ENCODE results near the gene TAS1R1. TPM values are rescaled to one million over a fixed set of nuclear protein-coding genes. Genes with fewer than 3 reads are reported as not detected.

Gene TAS1R1
- not detected in 2 replicates for total RNA-seq (2014; rRNA removed; shearing (Covaris generic))

DNA sequence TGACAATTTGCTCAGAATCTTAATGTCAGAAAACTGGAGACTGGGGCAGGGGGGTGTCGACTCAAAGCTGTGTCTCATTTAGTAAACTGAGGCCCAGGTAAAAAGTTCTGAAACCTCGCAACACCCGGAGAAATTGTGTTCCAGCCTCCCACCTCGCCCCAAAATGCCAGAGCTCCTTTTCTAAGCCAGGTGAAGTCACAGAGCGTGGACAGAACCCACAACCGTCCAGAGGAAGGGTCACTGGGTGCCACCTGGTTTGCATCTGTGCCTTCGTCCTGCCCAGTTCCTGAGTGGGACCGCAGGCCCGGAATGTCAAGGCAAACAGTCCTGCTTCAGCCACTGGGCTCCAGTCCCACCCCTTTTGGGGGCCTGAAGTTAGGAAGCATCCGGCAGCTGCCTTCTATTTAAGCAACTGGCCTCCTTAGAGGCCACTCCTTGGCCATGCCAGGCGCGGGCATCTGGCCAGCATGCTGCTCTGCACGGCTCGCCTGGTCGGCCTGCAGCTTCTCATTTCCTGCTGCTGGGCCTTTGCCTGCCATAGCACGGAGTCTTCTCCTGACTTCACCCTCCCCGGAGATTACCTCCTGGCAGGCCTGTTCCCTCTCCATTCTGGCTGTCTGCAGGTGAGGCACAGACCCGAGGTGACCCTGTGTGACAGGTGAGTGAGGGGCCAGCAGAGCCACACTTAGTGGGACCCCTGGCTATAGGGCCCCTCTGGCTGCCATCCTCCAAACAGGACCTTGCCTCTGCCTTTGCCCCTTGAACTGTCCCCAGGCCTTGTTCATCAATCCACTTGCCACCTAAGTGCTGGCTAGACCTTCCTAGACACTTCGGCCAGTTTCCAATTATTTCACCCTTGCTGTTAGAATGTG is at the start of gene TAS1R1:
TSS of gene TAS1R1 (plus strand) at position 401 of the 872 bp plus-strand sequence. CDS start at position 468, 67 bp downstream.
- no peak for DNase-seq (ENCODE audit: low spot score)

DNA sequence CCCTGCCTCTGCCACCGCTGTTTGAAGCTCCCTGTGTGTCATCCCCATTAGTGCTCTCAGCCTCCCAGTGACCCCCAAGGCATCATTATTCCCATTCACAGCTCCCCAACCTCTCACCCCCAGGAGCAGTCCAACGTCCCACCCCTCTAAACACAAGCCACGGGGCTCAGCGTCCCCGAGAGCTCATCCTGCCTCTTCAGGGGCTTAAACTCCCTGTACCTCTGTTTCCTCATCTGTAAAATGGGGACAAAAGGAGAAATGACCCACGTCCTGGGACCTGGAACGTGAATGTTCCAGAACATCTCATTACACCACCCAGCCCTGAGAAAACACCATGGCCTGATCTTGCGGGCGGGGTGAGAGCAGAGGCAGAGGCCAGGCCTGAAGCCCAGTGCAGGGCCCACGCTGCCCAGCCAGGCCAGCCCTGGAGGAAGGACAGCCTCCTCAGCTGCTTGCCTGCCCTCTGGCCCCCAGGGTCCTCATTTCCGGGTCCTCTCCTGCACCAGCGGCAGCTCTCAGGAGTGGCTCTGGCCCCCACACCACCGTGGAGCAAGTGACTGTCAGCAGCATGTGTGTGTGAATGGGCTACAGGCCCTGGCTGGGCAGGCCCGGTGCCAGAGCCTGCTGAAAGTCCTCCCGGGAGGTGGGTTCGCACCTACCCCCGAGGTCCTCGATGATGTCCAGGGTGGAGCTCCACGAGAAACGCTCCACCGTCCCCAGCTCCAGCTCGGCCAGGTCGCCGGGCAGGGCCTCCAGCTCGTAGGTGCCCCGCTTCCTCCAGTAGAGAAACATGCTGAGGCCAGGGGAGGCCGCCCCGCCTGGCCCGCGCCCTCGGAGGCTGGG is 49.5 kb upstream of the TAS1R1 start:
- no peak for DNase-seq (ENCODE audit: low spot score)

DNA sequence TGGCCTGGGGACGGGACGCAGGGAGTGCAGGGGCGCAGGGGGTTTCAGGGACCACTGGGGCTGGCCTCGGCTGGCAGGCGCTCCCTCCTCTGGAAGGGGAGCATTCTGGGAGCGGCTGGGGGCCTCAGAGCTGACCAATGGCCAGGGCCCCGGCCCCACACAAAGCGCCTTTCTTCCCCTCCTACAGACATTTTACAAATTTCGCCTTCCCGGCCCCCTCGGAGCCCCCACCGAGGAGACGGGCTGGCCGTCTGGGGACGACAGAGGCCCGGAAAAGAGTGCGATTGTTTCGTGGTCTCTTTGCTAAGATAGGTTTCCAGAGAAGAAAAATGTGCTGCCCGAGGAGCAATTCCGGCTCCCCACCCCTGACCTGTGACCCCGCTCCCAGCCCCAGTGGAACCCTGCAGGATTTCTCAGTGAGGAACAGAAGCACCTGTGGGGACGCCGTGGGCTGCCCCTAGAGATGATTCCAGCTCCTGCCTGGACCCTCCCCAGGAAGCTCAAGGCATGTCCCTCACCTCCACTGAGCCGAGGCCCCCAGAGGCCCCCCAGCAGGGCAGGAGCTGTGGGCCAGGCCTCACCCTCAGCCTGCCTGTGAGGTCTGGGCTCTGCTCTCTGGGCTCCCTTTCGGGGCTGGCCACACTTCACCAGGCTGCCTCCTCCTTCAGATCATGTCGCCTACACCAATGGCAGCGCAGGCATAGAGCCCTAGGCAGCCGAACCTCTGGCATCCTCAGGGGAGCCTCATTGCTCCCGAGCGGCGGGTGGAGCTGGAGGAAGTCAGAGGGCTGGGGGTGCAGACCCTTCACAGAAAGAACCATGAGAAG is 48.7 kb upstream of the TAS1R1 start:
- DNase-seq (ENCODE audit: low spot score): no peak

DNA sequence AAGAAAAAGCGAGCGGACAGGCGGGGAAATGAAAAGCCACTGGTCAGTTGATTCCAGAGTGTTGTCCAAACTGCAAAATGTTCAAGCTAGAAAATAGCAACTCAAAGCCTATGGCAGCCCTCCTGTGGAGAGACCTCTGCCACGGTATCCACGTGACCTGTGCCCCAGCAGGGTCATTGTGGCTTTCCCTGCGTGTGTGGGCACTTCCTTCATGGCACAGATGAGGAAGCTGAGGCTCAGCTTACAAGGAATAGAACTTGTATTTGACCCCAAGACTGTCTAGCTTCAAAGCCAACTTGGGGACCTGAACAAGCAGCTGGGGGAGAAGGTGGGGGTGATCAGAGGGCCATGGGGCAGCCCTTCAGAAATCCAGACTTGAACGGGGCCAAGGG is 48.1 kb upstream of the TAS1R1 start:
- no peak for DNase-seq (ENCODE audit: low spot score)

DNA sequence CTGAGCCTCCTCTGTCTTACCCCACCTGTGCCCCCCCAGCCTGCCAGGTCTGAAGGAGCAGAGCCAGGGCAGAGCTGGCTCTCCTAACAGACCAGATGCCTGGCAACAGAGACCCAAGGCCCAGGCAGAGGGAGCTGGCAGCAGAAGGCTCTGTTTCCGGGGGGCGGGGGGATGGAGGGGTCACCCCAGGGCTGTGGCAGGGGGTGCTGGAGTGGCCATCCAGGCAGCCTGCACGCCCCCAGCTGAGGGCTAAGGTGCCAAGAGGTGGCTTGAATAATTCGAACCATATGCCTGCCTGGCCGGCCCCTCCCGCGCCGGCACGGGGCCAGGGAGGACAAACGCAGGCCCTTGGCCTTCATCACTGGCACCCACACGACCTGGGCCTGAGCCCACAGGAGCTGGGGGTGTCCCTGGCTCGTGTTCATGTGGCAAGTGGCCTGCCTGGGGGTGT is 47.6 kb upstream of the TAS1R1 start:
- no peak for DNase-seq (ENCODE audit: low spot score)

DNA sequence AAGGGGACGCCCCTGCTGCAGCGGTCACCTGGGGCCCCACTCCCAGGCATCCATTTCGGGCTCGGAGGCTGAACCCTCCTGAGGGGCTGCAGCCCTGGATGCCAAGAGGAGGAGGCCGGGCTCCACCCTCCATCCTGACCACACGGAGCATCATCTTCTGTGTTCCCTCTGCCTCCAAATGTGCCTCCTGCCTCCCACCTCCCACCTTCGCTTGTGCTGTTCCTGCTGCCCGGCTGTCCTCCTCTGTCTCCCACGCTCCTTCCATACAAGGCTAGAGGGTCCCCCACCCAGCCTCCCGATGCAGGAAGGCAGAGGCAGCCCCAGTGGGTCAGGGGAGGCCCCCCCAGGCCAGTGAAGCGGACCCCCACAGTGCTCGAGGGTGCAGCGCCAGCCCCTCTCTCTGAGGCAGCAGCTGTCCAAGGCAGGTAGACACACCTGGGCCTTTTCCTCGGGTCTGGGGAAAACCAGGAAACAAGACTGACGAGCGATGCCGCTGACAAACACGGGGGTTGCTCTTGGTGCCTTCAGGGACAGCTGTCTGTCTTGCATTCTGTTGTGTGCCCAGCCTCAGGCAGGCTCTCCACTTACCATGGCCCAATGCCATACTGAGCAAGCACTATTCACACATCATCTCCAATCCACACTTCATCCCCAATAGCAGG is 46.8 kb upstream of the TAS1R1 start:
- no peak for DNase-seq (ENCODE audit: low spot score)

DNA sequence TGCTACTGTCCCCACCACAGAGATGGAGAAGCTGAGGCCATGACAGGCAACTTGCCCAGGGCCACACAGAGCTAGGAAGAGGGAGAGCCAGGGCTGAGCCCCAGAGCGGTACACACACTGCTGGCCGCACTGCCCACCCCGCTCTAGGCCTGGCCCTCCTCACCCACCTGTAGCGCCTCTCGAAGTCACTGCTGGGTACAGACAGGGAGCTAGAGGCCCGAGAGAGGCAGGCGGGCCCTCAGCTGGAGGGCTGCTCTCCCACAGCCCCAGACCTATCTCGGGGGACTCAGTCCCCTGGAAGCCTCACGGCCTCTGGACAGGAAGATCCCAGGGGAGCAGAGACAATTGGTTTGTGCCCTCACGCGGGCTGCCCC is 46.3 kb upstream of the TAS1R1 start:
- no peak for DNase-seq (ENCODE audit: low spot score)

DNA sequence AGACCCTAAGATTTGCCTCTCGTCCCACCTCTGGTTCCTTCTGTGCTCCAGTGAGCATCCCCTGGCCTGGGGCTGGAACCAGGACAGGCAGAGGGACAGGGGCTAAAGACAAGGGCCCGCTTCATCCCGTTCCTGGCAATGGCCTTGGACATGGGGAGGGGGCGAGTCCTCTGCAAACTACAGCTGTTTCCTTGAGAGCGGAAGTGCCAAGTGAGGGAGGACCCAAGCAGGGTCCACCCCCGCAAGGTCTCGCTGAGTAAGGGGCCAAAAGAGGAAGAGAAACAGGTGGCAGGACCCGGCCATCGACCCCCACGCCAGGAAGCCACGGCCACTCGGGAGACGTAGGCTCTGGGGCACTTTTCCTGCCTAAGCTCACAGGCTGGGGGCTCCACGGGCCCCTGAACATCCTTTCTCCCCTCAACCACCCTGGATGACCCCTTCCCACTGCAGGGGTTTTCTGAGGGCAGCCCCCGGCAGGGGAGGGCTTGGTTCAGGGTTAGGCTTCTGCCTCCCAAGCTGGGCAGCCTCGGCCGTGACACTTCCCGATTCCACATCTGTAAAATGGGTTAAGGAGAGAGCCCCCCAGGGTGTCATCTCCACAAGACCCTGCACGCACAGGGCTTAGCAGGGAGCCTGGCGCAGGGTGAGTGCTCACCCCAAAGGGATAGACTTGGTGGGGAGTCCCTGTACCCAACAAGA is 45.7 kb upstream of the TAS1R1 start:
- DNase-seq (ENCODE audit: low spot score): no peak

DNA sequence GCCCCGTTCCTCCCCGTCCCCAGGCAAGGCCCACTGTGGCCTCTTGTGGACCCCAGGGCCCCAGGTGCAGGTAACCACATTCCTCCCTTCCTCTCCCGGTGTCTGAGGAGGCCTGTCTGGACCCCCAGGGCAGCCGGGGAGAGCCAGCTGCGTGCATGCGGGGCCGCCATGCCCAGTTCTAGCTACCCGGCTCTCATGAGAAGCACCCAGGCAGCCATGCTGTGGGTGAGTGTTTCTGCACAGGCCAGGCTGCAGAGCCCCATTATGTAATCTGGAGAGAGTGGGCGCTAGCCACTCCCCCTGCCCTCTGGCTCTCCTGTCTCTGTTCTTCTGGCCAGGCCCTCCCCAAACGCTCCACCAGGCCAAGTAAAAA is 45.2 kb upstream of the TAS1R1 start:
- no peak for DNase-seq (ENCODE audit: low spot score)

DNA sequence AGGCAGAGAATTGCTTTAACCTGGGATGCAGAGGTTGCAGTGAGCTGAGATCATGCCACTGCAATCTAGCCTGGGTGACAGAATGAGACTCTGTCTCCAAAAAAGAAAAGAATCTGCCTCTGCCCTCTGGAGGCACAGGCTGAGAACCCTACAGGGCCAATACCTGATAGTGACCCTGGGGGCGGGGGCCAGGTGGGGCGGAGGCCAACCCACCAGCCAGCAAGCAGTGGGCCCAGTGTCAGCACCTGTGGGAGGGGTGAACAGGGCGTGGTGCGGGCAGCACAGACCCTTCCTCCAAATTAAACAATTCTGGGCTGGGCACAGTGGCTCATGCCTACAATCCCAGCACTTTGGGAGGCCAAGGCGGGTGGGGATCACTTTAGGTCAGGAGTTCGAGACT is 44.6 kb upstream of the TAS1R1 start:
- no peak for DNase-seq (ENCODE audit: low spot score)

DNA sequence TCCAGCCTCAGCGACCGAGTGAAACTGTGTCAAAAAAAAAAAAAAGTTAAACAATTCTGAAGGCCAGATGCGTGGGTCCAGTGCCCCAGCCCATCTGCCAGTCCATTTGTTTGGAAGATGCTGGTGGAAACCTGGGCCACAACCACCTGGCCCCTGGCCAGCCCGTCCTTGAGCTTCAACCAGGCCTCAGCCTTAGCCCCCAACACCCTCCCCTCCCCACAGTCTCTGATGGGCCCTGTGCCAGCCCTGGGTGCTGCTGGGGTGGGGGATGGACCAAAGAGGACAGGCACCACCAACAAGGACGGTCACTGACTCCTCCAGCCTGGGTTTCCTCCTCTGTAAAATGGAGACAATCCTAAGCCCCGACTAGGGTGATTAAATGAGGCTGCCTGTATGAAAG is 44.1 kb upstream of the TAS1R1 start:
- no peak for DNase-seq (ENCODE audit: low spot score)

DNA sequence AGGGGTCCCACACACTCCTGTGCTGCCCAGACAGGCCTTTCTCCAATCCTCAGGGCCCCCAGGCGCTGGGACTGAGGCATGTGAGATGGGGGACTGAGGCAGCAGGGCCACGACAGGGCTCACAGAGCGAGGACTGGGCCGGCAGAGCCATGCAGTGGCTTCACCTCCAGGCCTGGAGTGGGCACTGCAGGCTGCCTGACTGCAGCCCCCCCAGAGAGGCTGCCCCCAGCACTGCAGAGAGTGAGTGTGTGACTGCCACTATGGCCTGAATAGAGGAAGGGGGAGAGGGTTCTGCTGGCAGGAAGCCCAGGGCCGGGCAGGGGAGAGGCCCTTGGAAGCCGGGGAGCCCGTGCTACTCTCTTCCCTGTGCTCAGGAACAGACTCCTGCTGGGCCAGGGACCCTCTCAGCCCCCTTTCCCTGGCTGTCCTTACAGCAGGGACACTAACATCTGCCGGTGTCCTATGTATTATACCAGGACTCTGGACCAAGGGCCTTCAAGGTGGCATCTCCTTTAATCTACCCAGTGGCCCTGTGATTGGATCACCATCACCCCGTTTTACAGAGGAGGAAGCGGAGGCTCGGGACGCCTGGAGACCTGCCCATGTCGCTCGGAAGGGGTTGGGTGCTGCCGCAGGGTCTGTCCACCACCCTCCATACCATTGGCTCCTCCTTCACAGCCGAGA is 43.4 kb upstream of the TAS1R1 start:
- no peak for DNase-seq (ENCODE audit: low spot score)

DNA sequence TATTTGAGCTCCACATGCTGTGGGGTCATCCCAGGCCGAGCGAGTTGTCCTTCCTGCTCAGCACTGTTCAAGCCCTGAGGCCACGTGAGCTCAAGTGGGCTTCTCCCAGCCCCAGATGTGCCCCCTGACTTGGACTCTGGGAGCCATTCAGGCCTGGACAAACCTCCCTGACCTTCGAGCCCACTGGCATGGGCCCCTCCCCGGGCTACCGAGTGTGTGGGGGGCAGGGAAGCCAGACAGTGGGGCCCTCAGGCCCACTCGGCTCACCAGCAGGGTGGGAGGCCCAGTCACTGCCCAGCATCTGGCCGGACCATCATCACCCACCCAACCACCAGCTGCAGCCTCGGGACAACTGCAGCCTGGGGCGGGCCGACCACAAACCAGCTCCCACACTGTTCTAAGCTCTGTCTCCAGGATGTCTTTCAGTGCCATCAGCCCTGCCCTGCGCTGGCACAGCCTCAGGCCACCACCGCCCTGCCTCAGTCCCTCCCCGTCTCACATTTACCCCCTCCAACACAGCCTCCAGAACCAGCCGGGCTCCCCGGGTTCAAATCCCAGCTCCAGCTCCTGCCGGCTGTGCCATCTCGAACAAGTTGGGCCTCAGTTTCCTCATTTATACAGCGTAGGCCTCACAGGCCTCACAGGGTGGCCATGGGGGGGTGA is 42.7 kb upstream of the TAS1R1 start:
- DNase-seq (ENCODE audit: low spot score): no peak

DNA sequence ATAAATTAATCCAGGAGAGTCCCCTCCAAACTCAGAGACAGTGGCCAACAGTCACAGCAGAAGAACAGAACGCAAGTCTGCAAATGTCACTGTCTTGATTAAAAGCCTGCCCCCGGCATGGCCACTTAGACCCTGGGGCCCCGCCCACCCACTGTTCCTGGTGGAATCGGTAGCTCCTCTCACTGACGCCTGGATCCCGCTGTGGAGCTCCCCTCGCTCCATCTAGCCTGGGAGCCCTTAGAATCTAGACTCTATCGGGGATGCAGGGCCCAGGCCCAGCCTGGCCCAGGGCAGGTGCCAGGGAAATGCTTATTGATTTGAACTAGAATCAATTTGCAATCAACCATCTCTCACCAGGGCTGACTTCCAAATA is 42.2 kb upstream of the TAS1R1 start:
- DNase-seq (ENCODE audit: low spot score): no peak

DNA sequence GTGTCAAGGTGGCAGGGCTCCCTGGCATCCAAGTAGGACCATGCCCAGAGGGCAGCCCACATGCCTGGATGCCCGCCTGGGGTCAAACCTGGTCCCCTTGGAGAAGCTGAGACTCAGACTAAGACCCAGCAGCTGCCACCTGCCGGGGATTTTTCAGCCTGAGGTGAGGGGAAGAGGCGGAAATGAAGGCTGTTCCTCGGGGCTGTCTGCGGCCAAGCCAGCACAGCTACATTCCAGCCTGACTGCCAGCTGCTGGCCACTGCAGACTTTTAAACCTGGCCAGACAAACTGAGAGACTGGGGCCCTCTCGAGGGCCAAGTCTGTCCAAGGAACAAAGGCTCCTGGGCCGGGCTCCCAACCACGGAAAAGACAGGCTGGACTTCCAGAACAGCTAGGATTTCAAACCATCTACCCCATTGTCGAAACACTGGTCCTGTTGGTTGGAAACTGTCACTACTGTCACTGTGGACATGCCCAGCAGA is 41.7 kb upstream of the TAS1R1 start:
- no peak for DNase-seq (ENCODE audit: low spot score)

DNA sequence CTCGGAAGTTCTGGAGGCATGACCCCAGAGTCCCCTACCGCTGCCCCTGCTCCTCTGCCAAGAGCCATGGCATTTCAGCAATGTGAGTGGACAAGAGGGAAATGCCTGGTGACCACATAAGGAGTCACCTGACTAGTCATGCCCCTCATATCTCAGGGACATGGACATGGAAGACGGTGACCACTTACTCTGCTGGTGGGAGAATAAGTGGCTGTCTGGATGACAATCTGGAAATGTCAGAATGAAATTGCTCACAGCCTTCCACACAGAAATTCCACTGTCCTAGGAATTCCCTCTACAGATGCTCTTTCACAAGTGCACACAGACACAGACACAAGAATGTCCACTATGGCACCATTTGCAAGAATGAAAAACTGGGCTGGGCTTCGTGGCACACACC is 39.3 kb upstream of the TAS1R1 start:
- peak; percentile 61 for DNase-seq (ENCODE audit: low spot score)

DNA sequence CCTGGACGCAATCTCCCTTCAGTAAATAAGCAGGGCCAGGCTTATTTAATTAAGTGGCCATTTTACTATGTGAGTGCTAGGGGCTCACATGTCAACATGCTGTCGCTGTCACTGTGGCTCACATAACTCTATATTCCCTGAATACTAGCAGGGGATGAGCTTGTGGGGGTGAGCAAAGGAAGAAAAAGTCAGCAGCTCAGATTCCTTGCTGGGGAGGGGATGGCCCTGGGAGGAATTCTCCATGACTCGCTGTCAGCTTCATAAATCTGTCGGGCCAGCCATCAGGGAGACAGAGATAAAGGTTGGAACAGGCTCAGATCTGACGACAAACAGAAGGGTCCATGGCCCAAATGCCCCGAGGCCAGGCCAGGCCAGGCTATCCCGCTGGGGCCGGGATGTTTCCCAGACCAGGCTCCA is 37.7 kb upstream of the TAS1R1 start:
- DNase-seq (ENCODE audit: low spot score): no peak

DNA sequence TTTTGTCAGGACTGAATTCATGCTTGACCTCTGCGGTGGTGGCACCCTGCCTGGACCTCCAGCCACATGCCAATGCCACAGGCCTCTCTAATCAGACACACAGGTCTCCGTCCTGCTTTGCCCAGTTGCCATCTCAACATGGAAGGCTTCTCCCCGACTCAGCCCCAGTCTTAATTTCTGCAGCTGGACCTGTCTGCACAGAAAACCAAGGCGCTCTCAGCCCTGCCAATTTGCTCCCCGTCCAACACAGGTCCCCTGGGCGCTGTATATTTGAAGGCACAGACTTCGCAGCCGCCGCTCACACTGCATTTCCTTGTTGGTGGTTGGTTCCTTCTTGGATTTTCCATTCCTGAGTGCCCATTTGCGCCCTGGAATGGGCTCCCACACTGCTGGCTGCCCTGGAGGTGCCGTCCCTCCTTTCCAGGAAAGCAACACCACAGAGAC is 35.6 kb upstream of the TAS1R1 start:
- no peak for DNase-seq (ENCODE audit: low spot score)

DNA sequence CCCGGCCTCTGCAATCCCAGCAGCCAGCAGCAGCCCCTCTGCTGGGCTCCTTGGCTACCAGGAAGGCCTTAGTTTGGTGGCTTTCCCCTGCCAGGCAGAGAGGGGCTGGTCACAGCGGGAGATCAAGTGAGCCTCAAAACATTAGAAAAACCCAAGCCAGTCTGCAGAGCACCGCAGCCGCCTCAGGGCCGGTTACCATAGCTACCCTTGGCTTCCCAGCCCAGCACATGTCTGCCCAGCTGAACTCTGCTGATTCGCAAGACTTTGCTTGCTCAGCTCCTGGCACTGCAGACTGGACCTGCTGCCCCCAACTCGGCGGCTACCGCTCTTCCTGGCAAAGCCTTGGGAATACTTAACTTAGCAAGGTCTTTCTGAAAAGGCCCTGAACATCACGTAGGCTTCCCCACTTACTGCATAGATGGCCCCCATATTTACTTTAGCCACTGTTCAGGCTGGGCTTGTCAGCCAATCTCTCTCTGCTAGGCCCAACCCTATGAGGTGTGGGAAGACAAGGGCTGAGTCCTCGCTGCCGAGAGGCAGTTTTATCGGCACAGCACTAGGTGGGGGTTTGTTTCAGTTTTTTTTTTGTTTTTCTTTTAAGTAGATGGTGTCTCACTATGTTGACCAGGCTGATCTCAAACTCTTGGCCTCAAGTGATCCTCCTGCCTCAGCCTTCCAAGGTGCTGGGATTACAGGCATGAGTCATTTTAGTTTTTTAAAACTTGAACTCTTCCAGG is 35.0 kb upstream of the TAS1R1 start:
- DNase-seq (ENCODE audit: low spot score): peak; percentile 71
